Superior temporal gyrus (tissue), 1 donor: Measurements from ENCODE around the gene AATK.
"Not testable (repeated sequence)": the region's sequence is repeated elsewhere in the genome, so short reads cannot be mapped to it uniquely, and the experiment has no call there.

Experiments used
- DNase-seq: peaks from one replicate; pipeline ENCODE4 v3.0.0-alpha.2; 2016; ENCODE audit errors: extremely low spot score

The AATK gene

DNA sequence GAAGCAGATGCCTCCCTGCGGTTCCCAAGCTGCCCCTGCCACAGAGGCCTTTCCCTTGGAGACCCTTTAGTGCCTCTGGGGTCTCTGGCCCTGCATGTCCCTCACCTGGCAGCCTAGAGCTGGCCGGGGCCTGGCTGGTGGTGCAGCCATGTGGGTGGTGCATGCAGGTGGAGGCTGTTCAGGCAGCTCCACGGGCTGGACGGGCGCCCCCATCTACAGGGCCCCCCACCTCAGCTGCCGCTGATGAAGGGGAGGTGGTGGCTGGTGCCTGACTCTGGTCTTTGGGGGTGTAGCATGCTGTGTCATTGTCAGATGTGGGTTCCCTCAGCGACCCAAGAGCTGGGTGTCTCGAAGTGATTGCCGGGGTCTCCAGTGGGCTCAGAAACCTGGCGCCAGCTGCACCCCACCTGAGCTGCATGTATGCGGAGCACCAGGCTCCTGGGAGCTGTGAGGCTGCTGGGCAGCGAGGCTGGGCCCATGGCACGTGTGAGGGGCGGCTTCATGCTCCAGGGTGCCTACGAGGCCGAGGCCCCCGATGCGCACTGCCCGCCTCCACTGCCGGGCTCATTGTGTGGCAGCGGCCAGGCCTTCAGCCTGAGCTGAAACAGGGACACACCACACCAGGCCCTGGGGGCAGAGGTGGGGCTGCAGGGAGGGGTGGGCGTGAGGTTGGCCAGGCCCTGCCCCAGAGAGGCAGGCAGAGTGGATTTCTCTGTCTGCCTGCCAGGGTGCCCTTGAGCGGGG, 74.1 kb downstream of the AATK start:
- DNase-seq = no peak

DNA sequence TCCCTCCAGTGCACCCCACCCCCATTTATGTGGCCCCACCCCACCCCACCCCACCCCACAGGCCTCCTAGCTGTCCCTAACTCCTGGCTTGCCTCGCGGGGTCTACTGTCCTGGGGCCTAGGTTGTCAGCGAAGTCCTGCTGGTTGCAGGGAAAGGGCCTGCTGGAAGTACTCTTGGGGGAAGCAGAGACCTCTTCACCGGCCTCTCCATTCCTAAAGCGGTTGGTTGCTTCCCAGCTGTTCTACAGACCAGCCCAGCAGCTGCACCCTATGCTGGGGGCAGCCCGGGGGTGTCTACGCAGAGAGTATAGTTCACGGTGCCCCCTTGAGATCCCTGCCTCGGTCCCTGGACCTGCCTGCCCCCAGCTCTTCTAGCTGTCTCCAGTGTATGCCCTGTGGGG, 74.9 kb downstream of the AATK start:
- DNase-seq = no peak

DNA sequence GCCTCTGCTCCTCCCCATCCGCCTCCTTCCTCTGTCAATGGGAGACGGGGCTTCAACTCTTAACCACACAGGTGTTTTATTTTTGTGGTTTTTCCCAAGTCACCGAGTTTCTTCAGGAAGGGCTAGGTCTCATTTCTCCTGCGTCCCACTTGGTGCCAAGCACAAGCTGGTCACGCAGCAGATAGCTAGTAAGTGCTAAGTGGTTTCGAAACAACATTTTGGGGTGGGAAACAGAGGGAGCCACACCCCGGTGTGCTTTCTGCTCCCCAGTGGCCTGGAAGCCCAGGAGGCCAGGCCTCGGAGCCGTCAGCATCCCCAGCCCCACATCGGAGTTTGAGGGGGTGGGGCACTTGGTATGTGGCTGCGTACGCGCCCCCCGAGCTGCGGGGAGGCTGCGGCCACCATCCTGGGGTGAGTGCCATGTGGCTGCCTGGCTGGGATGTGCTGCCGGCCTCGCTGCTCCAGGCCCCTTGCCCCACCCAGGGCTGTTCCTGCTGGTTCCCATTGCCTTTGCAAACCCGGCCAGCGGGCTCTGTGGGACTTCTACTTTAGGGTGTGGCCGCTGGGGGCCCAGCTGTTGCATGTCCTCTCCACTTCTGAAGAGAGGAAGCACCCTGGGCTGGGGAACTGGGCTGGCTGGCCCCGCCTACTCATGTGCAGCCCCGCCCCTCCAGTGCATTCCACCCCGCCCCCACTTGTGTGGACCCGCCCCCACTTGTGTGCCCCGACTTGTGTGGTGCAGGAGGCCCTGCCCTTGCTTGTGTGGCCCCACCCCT, 75.5 kb downstream of the AATK start:
- no peak for DNase-seq

DNA sequence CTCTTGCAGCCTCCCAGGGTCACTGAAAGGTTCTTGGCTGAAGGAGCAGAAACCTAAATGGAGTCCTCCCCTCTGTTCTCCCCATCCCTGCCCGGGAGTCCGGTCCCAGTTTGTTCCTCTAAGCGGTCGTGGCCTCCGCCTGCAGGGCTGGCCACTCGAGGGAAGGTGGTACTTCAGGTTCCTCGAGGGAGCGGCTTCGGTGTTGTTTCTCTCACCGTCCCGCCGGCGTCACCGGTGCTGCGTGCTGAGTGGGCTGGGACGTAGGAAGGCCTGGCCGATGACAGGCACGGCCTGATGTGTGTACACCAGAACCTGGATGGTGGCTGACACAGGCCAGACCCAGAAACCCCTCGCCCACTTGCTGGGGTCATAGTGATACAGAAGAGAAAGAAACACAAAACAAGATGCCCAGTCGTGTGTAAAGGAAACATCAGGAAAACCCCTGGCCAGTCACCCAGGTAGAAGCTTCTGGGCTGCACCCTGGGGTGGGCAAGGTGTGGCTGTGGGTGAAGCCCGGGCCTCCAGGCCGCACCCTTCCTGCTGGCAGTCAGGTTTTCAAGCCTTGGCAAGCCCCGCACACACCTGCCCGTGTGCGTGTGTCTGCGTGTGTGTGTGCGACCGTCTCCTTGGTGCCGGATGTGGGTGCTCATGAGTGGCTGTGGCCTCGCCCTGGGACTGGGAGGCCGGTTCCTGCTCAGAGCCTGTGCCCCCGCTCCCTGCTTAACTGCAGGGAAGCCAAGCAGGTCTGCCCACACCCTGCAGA, 79.1 kb downstream of the AATK start:
- DNase-seq = no peak

DNA sequence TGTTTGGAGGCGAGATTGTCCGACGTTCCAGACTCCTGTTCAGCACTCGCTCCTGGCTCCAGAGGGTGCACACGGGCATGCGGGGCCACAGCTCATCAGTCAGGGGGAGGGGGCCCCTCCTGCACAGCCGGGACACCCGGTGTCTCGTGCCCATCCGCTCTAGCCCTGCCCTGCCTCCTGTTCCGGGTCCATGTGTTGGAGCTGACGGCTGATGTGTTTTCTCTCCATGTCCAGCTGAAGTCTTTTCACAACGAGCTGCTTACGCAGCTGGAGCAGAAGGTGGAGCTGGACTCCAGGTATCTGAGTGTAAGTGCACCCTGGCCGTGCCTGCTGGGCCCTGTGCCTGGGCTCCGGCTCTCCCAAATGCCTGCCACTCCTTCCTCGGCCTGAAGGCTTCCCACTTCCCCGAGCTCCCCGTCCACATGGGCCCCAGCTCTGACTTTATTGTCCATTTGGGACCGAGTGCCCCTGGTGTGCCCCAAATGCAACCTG, 80.6 kb downstream of the AATK start:
- DNase-seq = no peak

DNA sequence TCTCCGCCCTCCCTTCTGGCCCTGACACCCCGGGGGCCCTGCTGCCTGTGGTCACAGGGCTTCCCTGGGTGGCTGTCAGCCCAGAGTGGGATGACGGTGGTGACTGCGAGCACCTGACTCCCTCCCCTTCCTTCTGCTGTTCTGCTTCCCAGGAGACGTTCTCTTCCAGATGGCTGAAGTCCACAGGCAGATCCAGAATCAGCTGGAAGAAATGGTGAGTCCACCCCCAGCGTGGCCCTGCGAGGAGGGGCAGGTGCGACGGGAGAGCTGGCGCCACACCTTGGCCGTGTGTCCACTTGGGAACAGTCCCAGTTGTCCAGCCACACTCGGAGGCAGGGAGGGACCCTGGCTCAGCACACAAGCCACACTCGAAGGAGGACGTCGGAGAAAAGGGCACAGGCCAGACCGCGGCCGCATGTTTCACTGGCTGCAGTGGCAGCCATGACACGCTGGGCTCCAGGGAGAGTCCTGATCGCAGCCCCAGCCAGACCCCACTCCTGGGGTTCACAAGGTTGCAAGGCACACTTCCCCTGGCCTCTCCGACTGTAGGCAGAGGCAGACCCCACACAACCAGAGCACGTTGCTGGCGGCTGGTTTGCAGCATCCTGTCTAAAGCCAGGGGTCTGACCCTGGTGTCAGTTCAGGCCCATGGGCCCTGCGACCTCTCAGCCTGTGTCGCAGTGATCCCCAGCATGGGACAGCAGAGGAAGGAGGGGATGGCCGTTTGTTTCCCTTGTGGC, 81.2 kb downstream of the AATK start:
- DNase-seq = no peak

DNA sequence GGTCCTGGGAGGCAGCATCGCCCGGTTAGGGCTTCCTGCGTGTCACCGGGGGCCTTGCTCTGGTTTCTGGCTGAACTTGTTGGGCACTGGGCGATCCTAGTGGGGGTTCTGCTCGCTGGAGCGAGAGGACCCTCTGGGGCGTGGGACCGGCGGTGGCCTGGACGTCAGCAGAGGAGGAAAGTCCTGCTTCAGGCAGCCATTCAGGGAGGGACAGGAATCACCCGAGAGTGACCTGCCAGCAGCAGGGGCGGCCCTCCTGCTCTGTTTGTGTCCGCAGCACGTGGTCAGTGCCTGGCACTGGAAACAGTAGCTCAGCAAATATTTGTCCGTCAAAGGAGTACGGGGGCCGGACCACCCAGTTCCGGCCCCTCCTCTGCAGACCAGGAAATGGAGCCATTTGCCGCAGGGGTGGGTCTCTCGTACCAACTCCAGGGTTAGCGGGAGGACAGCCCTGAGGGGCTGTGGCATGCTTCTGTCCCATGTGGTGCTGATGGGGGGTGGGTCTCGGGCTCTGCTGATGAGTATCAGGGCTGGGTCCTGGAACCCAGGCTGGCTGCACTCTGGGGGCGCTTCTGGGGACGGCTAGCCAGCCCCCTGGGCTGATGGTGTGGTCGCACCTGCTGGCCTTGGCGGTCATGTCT, 82.8 kb downstream of the AATK start:
- no peak for DNase-seq

DNA sequence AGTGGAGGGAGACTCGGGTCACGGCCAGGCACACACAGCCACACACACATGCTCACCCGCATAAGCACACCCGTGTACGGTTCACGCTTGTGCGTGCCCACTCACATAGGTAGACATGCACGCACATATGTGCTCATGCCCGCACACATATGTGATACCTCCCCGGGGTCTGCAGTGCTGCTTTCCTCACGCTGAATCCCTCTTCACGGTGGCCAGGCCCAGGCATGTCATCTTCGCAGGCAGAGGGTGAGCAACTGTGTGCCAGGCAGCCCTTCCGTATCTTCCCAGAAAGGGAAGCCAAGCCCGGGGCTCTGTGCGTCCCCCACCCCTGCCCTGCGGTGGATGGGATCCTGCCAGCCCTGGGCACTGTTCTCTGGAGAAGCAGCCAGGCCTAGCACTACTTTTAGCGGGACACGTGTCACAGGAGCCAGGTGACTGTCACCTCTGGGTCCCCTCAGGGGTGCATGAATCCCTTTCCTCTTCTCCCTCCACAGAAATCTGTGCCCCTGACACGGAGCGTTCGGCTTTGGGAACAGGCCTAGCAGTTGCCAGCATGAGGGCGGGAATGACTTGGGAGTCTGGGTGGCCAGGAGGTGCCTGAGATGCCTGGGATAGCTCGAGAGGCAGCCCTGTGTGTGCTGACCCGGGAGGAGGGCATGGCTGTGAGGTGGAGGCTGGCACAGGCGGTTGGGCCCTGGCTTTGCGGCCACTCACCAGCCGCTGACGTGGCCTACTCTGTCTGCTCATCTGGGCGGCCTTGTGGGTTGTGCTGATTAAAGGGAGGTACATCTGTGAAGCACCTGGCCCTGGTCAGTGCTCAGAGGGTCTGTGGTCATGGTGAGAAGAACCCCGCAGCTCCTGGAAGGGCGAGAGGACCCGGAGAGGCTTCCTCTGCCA, 83.6 kb downstream of the AATK start:
- DNase-seq = no peak

DNA sequence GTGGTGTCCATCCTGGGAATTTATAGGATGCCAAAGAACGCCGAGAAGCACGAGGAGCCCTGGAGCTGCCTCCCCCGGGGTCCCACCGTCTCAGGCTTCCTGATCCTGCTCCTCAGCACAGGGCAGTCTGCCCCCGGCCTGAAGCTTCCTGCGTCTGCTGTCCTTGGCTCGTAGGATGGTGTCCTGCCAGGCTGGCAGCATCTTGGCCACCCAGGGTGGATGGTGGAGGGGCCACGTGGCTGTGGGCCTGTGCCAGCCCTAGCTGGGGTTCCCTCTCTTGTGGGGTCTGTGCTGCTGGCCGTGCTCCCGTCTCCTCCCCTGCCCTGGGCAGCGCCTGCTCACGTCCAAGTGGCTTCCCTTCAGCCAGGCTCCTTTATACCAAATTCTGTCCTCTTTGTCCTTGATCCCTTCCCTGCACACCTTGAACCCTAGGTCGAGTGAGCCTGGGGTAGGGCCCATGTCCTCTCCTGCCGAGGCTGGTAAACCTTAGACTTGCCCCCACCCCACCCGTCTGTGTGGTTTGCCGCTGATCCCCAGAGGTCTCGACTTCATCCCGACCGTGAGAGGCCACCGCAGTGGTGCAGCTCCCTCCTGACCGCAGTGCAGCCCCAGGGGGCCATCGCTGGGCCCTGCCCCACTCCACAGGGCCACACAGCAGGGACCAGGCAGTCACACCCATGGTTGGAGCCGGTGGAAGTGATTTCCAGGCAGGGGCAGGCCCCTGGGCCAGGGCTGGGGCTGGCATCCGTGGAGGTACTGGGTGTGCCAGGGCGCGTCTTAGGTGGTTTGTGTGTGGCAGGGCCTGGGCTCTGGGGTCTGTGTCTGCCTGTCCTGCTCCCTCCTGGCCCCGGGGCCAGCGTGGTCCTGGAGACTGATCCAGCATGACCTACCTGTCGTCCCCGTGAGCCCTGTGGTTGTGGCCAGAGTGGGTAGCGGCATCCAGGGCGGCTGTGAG, 84.5 kb downstream of the AATK start:
- no peak for DNase-seq

DNA sequence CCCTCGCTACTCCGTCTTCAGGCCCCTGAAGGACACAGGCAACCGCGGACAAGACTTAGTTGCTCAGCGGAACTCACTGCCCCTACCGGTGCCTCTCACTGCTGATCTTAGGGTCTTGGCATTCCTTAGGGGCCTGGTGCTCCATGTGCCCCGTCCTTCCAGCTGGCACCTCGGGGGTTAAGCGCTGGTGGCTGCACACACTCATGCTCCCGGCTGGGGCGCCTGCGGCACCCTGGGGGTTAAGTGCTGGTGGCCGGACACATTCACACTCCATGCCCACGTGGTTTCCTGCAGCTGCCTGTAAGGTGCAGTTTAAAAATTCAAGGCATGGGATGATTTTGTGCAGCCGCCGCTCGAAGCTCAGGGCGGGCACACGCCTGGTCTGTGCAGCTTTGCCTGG, 86.0 kb downstream of the AATK start:
- no peak for DNase-seq

DNA sequence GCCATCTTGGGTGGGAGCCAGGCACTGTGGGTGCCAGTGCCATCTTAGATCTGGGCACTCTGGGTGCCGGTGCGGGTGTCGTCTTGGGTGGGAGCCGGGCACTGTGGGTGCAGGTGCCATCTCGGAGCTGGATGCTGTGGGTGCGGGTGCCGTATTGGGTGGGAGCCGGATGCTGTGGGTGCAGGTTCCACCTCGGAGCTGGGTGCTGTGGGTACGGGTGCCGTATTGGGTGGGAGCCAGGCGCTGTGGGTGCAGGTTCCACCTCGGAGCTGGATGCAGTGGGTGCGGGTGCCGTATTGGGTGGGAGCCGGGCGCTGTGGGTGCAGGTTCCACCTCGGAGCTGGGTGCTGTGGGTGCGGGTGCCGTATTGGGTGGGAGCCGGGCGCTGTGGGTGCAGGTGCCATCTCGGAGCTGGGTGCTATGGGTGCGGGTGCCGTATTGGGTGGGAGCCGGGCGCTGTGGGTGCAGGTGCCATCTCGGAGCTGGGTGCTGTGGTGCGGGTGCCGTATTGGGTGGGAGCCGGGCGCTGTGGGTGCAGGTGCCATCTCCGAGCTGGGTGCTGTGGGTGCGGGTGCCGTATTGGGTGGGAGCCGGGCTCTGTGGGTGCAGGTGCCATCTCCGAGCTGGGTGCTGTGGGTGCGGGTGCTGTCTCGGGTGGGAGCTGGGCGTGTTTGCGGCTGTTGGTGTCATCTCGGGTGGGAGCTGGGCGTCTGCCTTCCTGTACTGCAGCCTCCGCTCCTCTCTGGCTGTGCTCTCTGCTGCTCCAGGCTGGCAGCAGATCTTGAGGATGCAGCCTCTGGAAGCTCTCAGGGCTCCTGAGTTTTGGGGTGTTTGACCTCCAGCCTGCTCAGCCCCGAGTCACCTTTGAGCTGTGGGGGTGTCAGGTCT, 87.8 kb downstream of the AATK start:
- not testable (repeated sequence) for DNase-seq

DNA sequence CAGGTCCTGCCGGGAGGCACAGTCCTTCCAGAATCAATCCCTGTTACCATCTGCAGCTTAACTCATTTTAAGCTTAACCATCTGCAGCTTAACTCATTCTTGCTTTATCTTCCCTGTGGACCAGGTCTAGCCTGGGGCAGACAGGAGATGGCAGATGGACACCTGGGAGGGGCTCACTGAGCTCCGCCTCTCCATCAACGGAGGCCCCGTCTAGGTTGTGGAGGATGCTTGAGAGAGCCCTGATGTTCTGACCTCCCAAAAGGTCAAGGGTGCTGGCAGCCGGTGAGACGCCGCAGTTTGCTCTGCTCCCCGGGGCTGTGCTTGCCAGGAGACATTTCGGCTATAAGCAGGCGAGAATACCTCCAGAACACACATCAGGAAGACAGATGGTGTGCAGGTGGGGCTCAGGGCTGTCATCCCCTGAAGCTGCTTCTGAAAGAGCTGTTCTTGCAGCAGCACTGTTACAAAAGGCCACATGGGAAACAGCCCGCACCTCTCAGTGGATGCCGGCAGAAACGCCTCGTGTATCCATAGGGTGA, 89.8 kb downstream of the AATK start:
- no peak for DNase-seq

DNA sequence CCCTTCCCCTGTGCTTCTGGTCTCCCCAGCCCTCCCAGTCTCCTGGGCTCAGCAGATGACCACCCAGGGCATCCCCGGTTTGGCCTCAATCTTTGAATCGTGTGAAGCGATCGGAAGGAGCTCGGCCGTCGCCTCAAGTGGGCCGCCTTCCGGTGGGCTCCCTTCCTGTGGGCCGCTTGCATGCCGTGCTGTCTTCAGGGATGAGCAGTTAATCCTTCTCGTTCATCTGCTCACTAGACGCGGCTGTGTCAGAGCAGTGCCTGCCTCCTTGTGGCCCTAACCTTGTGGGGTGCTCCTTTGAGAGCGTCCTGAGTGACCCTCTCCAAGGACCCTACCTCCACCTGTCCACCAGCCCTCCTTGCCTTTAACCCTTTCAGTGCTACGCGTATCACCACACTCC, 90.7 kb downstream of the AATK start:
- DNase-seq = no peak

DNA sequence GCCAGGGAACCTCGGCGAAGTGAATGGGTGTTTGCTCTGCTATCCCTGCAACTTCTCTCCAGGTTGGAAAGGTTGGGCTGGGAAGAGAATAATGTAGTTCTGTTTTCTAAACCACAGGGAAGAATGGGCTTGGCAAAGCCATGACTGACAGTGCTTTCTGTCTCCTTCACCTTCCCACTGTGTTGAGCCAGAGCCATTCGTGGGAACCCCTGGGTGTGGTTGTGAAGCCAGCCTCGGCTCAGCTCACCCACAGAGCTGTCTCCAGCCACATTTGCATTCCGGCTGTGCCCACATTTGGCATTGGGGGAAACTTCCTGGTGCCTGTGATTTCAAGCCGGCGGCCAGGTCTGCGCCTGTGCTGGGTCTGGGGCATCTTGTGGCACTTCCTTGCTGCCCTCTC, 91.1 kb downstream of the AATK start:
- no peak for DNase-seq

DNA sequence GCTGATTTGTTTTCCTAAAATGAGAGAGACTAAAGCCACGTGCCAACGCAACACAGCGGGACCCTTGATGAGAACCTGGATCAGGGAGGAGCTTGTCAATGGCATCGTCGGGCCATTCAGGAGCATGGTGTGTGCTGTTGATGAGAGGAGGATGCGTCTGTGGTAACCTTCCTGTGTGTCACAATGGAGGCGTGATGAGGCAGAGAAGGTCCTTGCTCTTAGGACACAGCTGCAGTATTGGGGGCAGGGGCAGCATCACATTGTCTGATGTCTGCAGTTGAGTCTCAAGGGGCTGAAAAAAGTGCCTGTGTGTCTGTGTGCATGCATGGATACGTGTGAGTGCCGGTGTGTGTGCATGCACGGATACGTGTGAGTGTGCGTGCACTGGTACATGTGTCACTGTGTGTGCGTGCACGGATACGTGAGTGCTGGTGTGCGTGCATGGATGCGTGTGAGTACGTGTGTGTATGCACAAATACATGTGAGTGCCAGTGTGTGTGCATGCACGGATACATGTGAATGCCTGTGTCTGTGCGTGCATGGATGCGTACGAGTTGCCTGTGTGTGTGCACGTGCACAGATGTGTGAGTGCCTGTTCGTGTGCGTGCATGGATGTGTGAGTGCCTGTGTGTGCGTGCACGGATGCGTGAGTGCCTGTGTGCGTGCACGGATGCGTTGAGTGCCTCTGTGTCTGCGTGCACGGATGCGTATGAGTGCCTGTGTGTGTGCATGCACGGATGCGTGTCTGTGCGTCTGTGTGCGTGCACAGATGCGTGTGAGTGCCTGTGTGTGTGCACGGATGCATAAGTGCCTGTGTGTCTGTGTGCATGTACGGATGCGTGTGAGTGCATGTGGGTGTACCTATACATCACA, 91.8 kb downstream of the AATK start:
- no peak for DNase-seq
